OCI-M2 (cell line): Measurements from ENCODE around the gene PKD1.
"Not testable (repeated sequence)": the region's sequence is repeated elsewhere in the genome, so short reads cannot be mapped to it uniquely, and the experiment has no call there.

Experiments used
- DNase-seq: peaks from one replicate; lab custom pipeline; 2025; ENCODE audit not compliant: unreplicated experiment; lab: John Stamatoyannopoulos, UW

Gene PKD1

DNA sequence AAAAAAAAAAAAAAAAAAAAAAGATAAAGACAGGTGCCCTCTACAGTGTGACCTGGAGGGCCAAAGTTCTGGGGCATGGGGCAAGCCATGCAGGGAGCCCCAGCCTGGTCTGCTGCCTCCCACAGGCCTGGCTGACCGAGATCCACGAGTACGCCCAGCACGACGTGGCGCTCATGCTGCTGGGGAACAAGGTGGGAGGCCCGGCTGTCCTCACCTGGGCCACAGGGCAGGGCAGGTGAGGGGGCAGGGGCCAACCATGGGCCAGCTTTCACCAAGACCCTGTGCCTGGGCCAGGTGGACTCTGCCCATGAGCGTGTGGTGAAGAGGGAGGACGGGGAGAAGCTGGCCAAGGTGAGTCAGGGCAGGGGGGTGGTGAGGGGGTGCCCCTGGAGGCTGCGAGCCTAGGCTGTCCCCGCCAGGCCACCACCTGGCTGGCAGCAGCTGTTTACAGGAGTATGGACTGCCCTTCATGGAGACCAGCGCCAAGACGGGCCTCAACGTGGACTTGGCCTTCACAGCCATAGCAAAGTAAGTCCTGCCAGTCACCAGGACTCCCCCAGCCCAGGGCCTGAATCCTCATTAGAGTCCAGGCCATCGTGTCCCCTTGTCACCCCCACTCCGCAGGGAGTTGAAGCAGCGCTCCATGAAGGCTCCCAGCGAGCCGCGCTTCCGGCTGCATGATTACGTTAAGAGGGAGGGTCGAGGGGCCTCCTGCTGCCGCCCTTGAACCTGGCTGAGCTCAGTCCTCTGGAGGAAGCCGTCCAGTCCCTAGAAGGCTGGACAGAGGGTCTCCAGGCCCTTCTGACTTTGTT lies 17.2 kb upstream of the PKD1 start:
- no peak for DNase-seq

DNA sequence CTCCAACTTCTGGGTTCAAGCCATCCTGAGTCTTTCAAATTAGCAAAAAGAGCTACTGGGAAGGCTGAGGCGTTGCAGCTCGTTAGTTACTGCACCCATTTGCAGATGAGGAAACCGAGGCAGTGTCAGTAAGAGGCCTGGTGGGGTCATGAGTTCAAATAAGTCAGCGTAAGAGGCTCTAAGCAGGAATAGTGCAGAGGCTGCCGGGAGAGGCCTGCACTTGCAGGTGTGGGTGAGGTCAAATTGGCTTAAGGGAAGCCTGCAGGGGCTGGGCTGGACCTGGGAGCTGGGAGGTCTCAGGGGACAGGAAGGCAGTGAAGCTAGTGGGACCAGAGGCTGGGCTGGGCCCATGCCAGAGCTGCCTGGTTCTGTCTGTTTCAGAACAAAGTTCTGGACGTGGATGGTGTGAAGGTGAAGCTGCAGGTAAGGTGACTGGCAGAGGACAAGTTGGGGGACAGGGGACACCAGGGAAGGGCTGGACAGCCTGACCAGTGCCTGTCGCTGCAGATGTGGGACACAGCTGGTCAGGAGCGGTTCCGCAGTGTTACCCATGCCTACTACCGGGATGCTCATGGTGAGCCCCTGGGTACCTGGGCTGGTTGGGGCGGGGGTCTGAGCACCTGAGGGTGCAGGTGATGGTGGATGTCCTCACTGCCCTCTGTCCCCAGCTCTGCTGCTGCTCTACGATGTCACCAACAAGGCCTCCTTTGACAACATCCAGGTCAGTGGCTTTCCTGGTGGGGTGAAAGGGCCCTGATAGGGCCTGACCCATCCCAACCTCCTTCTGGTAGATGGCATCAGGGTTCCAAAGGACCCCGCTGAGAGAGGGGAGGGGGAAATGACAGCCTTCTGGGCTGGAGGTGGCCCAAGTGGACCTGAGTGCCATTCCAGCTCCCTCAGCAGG lies 15.7 kb upstream of the PKD1 start:
- DNase-seq, result no peak

DNA sequence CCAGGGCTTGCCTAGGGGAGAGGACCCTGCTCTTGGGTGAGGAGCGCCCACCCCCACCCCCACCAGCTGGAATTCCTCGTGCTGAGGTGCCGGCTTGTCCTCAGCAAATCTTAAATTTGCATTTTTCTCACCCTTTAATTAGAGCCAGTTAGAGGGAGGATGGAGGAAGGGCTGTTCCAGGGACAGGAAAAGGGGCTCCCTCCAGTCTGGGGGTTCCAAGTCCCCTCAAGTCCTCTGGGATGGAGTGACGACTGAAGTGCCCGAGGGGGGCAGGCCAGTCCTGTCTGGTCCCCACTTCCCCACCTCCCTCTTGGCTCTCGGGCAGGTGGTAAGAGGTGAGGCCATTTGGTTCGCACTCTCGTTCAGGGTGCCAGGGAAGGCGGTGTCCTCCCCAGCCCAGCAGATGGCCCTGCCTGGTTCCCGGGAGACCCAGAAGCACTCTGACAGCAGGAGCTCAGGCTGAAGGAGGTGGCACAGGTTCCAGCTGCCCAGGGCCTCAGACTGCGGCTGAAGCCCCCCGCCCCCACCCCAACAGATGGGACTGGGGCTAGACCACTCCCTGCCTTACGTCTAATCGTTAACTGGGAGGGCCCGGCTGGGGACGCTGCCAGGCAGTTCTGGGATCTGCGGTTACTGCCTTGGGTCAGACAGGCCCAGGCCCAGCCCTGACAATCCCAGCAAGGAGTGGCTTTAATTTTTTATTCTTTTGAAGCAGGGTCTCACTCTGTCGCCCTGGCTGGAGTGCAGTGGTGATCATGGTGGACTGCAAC lies 14.9 kb upstream of the PKD1 start:
- DNase-seq, result no peak

DNA sequence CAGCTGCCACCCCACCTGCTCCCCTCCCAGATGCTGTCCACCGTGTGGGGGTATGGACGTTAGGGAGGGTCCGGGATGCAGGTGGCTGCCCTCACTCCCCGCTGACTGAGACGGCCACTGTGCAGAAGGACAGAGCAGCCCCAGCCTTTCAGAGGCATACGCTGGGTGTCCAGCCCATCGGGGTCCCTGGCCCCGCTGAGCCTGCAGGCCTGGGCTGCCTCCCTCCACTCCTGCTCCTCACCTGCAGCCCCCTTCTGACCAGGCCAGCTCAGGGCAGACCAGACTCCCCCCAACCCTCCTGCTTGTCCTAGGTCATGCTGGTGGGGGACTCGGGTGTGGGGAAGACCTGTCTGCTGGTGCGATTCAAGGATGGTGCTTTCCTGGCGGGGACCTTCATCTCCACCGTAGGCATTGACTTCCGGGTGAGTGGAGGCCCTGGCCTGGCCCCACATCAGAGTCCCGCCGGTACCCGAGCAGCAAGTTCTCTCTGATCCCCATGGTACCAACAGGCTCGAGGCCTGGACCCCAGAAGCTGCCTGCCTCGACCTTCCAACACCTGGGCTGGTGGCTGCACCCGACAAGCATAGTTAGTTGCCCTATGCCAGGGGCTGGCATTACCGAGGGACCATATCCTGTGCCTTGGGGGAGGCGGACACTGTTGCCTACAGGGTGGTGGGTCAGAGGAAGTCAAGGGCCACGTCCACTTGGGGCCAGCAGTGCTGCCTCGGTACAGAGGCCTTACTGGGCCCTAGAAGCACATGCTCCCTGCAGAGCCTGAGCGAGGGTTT lies 14.1 kb upstream of the PKD1 start:
- DNase-seq, result no peak

DNA sequence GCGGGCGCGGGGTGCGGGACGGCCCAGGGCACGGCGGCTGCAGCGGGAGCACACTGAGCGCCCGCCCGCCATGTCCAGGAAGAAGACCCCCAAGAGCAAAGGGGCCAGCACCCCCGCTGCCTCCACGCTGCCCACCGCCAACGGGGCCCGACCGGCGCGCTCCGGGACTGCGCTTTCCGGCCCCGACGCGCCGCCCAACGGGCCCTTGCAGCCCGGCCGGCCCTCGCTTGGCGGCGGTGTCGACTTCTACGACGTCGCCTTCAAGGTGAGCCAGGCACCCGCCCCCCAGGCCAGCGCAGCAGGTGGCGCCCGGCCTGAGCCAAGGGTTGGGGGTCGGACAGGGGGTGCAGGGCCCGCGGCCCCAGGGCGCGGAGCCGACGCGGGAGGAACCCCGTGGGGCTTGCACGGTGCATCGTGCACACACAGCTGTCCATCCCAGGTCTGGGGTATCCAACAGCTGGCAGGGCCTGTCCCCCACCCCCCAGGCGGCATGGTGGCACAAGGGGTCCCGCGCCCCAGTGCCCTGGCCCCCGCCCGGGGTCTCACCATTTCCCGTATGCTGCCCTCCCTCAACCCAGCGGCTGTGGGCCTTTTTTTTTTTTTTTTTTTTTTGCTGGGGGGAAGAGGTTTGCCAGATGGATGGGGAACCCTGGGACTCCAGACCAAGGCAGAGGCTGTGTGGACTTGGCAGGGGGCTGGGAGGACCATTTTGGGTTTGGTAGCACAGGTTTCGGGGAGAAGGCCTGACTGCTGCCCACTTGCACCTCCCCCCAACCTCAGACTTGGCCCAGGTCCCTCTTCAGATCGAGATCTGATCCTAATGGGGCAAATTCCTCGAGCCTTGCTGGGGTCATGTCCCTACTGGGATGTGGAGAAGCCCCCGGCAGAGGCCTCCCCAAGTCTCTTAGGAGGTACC lies 13.3 kb upstream of the PKD1 start:
- DNase-seq, result no peak

DNA sequence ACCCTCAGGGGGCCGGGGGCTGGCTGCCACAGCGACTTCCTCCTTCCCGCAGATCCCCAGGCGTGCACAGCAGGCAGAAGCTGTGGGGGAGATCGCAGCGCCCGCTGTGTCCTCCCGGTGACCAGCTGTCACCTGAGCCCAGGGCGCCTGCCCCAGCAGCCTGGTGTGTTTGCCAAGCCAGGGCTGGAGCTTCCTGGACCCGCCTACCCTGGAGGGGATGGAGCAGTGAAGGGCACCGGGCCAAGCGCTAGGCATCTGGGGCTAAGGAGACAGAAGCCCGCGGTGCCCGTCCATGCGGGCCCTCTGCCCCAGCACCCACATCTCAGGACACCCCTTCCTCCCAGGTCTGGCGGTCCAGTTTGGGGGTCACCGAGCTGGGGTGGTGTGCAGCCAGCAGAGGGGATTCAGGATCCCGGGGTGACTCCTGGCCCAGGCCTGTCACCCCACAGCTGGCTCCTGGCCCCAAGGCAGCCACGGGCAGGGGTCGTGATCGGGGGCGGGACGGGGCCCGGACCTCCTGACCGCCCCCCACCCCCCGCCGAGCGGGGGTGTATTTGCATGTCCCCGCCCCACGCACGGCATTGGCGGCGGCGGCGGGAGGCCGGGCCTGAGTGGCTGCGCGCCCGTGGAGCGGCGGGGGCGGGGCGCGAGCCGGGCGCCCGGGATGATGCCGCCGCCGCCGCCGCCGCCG lies 12.4 kb upstream of the PKD1 start, which contains the start of gene RAB26:
Gene RAB26 (plus strand): TSS at position 645 of the 691 bp plus-strand sequence. CDS start 159 bp downstream, outside the sequence.
- no peak for DNase-seq

DNA sequence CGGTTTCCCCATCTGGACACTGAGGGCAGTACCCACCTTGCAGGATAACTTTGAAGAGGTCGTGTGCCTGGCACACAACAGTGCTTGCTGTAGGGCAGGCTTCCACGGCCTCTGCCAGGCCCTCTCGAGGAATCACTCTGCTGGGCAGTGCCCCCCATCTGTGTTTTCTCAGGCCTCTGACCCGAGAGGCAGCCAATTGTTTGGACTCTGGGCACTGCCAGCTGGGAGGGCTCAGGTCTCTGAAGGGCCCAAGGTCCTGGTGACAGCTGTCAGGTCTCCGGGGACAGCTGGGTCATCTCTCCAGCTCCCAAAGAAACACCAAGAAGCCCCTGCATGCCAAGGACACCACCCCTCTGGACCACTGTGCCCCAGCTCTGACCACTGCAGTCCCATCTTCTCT lies 11.7 kb upstream of the PKD1 start:
- no peak for DNase-seq

DNA sequence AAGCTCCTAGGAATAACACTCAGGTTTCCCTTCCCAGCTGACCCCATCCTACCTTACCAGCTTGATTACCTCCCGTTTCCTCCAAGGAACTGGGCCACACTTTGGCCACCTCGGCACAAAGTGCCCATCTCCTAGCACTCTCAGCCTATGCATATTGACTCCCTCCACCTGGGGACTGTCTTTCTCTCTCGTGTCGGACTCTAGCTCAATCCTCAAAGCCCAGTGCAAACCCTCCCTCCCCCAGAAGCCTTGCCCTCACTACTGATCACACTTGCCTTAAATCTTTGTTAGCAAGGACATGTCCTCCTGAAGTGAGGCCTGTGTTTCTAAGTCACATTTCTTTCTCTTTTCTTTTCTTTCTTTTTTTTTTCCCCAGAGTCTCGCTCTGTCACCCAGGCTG lies 10.1 kb upstream of the PKD1 start:
- no peak for DNase-seq

DNA sequence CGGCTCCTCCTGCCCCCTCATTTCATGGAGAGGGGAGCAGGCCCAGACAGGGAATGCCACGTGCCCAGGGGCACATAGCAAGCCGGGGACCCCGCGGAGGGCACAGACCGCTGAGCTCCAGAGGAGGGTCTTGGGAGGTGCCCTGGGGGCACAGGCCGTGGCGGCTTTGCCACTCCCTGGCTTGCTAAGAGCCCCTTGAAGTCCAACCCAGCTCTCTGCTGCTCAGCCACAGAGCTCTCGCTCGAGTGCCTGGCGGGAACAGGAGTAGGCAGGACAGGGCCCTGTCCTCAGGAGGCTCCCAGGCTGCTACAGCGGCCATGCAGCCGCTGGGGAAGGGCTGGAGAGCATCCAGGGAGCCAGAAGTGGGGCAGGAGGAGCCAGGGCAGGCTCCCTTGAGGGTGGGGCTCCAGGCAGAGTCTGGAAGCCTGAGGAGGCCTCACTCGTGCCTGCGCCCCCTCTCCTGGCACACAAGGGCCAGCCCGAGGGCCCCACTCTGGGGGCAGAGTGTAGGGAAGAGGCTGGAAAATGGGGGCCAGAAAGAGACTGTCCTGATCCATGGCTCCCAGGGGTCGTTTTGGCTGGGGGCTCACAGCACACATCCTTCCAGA lies 8.3 kb upstream of the PKD1 start:
- DNase-seq, result no peak

DNA sequence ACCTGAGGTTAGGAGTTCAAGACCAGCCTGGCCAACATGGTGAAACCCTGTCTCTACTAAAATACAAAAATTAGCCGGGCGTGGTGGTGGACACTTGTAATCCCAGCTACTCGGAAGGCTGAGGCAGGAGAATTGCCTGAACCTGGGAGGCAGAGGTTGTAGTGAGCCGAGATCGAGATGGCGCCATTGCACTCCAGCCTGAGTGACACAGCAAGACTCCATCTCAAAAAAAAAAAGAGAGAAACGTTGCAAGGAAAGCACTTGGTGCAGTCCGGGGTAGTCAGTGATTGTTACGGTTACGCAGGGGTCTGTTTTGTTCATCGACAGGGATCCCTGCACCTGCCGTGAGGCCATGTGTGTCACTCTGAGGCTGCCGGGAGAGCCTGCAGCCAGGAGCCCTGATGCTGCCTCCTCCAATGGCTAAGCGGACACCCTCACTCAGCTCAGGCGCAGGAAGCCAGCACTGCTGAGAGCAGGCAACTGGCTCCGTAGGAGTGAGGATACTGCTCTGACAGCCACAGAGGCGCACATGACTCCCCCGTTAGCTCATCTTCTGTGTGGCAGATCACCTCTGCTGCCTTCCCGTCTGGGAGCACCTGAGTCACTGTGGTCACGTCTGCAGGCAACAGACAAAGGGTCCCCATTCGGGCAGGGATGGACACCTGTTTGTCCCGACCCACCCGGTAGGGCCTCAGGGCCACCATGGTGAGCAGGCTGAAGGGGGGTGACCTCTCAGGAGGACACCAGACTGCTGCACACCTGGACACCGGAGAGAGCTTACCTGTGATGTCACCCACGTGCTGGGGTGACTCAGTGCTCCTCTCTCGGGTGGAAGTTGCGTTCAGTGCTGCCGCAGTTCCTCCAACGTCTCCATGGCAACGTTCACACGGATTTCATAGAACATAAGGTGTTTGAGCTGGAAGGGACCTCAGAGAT lies 7.5 kb upstream of the PKD1 start:
- DNase-seq, result no peak

DNA sequence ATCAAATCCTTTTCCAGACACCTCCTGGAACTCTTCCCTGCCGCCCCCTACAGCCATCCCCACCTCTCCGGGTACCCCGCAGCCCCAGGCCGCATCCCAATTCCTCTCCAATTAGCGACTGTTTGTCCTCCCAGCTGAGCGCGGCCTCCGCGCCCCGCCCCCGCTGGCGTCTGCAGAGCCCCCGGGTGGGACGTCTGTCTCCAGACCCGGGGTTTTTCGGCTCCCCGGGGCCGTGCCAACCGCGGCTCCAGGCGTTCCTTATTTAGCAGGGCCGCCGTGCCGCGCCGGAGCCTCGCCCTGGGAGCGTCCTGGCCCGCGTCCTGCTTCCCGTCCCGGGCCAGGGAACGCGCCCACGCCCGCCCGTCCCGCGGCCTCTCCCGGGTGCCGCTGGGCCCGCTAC lies 627 bp downstream of the PKD1 start:
- DNase-seq, result not testable (repeated sequence)

DNA sequence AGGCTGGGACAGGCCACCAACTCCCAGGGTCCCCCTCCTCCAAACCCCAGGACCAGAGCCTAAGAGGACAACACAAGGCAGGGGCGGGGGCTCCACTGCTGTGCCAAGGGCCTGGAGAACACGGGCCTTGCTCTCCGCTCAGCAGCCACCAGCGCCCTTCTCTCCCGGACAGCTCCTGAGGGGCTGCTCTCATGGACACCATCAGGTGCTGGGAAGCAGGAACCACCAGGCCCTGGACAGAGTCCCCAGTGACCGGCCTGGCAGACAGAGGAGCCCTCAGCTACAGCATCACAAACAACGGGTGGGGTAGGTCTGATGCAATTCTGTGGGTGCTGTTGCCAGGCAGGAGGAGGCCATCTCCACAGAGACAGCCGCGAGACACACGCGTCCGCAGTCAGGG lies 1.9 kb downstream of the PKD1 start:
- DNase-seq, result not testable (repeated sequence)

DNA sequence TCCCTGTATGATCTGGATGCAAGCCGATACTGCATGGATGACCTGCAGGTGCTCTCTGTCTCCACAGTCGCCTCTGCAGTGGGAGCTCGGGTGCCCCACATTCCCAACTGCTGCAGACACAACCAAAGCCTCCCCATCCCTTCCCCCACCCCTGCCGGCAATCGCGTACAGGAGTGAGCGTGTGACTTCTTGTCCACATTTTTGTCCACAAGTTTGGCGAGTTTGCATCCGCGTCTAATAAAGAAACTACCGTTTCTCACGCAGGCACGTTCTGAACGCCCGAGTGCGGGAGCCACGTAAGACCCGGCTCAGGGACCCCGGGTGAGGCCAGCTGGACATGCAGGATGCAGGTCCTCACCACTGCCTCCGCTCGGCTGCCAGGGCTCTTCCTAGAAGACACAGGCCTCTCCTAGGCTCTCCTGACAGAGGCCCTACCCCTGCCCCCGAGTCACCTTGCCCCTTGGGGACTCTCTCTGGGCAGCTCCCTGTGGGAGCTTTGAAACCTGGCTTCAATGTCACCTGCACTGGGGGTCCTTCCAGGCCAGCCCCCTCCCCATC lies 5.7 kb downstream of the PKD1 start:
- not testable (repeated sequence) for DNase-seq

DNA sequence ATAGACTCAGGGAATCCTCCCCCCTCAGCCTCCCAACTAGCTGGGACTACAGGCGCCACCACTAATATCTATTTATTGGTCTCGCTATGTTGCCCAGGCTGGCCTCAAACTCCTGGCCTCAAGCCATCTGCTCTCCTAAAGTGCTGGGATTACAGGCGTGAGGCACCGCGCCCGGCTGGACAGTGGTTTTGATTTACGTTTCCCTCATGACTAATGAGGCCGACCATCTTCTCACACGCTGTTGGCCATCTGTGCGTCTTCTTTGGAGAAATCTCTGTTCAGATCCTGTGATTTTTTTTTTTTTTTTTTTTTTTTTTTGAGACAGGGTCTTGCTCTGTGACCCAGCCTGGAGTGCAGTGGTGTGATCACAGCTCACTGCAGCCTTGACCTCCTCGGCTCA lies 6.4 kb downstream of the PKD1 start:
- not testable (repeated sequence) for DNase-seq

DNA sequence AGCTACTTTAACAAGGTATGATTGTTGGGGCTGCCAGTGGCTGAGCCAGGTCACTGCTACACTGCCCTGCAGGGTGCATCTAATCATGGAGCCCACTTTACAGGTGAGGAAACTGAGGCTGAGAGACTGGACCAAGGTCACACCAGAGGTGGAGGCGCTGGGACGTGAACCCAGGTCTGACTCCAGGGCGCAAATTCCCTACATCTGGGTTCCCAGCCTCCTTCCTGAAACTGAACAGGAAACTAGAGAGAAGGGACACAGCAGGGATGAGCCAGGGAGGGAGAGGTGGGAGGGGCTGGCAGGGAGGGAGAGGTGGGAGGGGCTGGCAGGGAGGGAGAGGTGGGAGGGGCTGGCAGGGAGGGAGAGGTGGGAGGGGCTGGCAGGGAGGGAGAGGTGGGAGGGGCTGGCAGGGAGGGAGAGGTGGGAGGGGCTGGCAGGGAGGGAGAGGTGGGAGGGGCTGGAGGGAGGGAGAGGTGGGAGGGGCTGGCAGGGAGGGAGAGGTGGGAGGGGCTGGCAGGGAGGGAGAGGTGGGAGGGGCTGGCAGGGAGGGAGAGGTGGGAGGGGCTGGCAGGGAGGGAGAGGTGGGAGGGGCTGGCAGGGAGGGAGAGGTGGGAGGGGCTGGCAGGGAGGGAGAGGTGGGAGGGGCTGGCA lies 7.9 kb downstream of the PKD1 start:
- DNase-seq, result not testable (repeated sequence)

DNA sequence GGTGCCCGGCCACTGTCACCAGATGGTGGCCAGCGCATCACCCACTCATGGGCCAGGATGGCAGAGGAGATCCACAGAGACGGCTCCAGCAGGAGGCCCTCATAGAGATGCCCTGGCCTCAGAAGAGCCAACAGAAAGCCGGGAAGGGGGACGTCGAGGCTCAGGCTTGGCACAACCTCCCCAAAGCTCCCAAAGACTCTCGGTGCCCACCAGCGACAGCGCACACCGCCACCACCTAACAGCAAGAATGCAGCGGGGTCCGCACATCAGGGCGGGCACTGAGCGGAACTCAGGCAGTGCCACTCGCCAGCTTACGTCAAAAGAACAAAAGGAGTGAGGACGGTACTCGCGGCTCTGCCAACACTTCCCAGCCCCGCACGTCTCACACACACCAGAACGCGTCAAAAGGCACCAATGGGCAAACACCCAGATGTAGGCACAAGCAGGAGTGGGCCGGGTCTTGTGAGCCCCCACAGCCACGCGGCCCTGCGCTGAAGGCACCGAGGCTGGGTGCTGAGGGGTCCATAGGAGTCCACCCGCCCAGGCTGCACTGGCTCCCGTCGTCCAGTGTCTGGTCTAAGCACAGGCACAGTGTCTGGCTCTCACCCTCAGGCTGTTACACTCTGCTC lies 8.7 kb downstream of the PKD1 start:
- DNase-seq, result not testable (repeated sequence)
